Activated CD8-positive, alpha-beta T cell treated with anti-CD3 and anti-CD28 coated beads, Interleukin-2, amount 10 ng/mL, durations not matched to agents 7 days and 5 days (primary cell): Measurements from ENCODE around the gene STAP2. TPM values are rescaled to one million over a fixed set of nuclear protein-coding genes. Genes with fewer than 3 reads are reported as not detected.
A peak's percentile ranks its signal among the peaks of the same experiment; 100 is the strongest.

Experiments
- ATAC-seq: fragments of 150-1000 bp; cut with Tn5 transposase; one replicate; pipeline ENCODE4 v1.10.0; 2021; ENCODE audit warnings: moderate library complexity
- CTCF ChIA-PET: fragments of 350-600 bp; sonication (Branson Sonifier 250); formaldehyde crosslinking; loops from one replicate; lab custom pipeline; 2021; ENCODE audit warnings: antibody characterized with exemption; lab: Charles Lee
- POLR2A ChIA-PET: fragments of 350-600 bp; sonication (Branson Sonifier 250); formaldehyde crosslinking; loops from one replicate; lab custom pipeline; 2021; ENCODE audit warnings: antibody characterized with exemption; lab: Charles Lee
- DNase-seq: peaks from one replicate; pipeline ENCODE4 v3.0.0-alpha.2; 2020
- H3K27ac Mint-ChIP-seq: one replicate; pipeline ENCODE4 v1.8.0; 2021; ENCODE audit warnings: mild to moderate bottlenecking, mixed read lengths
- H3K27me3 Mint-ChIP-seq: one replicate; pipeline ENCODE4 v1.8.0; 2021; ENCODE audit warnings: low read depth, mixed read lengths
- H3K36me3 Mint-ChIP-seq: one replicate; pipeline ENCODE4 v1.8.0; 2021; ENCODE audit warnings: low read depth, mixed read lengths
- H3K4me1 Mint-ChIP-seq: one replicate; pipeline ENCODE4 v1.8.0; 2021; ENCODE audit warnings: low read depth, mixed read lengths
- H3K4me3 Mint-ChIP-seq: one replicate; pipeline ENCODE4 v1.8.0; 2021; ENCODE audit warnings: mild to moderate bottlenecking, mixed read lengths
- H3K9me3 Mint-ChIP-seq: one replicate; pipeline ENCODE4 v1.8.0; 2022; ENCODE audit warnings: mixed read lengths; ENCODE audit not compliant: insufficient read depth
- total RNA-seq, 2 experiments: library from RNA; stranded (reverse); gene quantifications; one replicate each; pipeline ENCODE4 v1.2.3, GENCODE V29; 2021

The STAP2 gene
- total RNA-seq, 2 experiments from 2014 or later = 14.3 to 16.5 TPM

DNA sequence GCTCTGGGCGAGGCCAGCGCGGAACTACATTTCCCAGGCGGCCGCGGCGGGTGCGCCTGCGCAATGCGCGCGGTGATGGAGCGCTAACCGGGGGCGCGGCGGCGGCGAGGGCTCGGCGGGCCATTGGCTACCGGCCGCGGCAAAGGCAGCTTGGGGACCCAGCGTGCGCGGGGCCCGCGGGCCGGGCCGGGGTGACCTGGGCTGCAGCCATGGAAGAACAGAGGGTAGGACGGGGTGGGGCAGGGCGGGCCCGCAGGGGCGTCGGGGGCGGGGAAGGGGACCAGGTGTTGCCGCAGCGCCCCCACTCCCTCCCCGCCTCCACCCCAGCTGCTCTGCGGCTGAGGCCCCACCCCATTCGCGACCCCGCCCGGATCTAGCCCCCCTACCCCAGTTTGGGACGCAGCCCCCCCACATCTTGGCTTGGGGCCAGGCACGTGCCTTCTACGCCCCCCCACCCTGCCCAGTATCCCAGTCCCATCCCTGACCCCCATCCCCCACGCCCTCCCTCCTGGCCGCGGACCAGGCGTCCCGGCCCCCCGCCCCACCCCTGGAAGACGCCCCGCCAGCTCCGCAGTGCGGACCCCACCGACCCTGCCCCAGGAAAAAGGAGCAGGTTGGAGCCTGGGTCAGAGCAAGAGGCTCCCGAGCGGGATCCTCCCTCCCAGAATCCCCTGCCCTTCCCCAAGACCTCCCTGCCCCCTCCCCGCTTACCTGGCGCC is 33.9 kb downstream of the STAP2 start, which contains the start of gene FSD1:
FSD1 (plus strand) TSS at position 61 of the 719 bp plus-strand sequence; CDS start at position 210, 149 bp downstream.
- ChIA-PET POLR2A (interaction anchor here (1.2 kb wide), 1 partner anchor 27 kb away, joined by 3 read pairs; no protein-coding TSS in a partner anchor), CTCF (interaction anchor here (0.9 to 1.6 kb wide), 2 partner anchors 38 to 48 kb away, joined by 3 to 4 read pairs; partner anchors contain the start of gene MPND)
- Mint-ChIP-seq H3K9me3 (no peaks in the 10 kb centered on the region), H3K4me3 (peak within 1 kb of the TSS; percentile 66), H3K4me1 (peaks cover 37% of the 10 kb centered on the region), H3K27ac (peak within 1 kb of the TSS; percentile 80), H3K27me3 (no peaks in the 10 kb centered on the region), H3K36me3 (peaks cover 5% of the 10 kb centered on the region)
- peak; percentile 87 for ATAC-seq
- DNase-seq = peak; percentile 86

DNA sequence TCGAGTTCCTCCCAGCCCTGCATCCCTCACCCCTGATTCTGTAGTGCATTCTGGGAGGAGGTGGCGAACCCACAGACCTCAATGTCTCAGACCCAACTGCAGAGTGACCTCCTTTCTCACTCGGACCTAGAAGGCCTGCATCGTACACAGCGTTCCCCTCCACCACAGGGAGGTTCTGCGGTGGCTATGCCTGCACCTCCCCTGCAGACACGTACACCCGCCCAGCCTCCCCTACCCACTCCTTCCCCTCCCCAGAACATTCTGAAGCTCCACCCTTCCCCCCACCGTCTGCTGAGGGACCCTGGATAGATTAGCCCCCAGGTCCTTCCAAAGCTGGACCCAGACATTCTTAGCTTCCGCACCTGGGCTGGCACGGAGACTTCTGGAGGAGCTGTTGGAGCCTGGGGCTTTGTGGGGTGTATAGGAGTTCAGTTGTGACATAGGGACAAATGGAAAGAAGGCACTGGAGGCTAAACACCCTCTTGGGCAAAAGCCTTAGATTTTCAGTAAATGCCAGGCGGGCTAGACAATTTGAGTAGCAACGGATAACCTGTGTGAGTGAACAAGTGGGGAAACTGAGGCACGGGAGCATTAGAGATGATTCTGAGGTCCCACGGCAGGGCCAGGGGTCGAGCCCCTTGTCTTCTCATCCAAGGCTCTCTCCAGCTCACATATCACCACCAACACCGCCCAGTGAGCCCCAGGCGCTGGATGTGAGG is 34.6 kb downstream of the STAP2 start:
- ATAC-seq (no peak), DNase-seq (peak; percentile 42)
- Mint-ChIP-seq H3K36me3 (peaks cover 3% of the 10 kb centered on the region), H3K9me3 (no peaks in the 10 kb centered on the region), H3K27me3 (no peaks in the 10 kb centered on the region), H3K4me1 (peaks cover 41% of the 10 kb centered on the region), H3K4me3 (peak overlapping the region; percentile 66), H3K27ac (peak overlapping the region; percentile 80)
- CTCF ChIA-PET = interaction anchor here (0.9 to 1.6 kb wide), 2 partner anchors 39 to 48 kb away, joined by 3 to 4 read pairs; partner anchors contain the start of gene MPND
- POLR2A ChIA-PET = interaction anchor here (0.5 to 1.2 kb wide), 2 partner anchors 26 to 37 kb away, joined by 3 read pairs; no protein-coding TSS in a partner anchor

GRCh38 chr19:4302243-4302640 is 36.4 kb downstream of the STAP2 start, which contains the start of gene TMIGD2:
TMIGD2 (minus strand) TSS chr19:4302389; CDS start chr19:4302385, 4 bp downstream.
- Mint-ChIP-seq H3K4me3 (peak within 1 kb of the TSS; percentile 84), H3K4me1 (peaks cover 53% of the 10 kb centered on the region), H3K27me3 (no peaks in the 10 kb centered on the region), H3K9me3 (no peaks in the 10 kb centered on the region), H3K27ac (peak within 1 kb of the TSS; percentile 82), H3K36me3 (peaks cover 3% of the 10 kb centered on the region)
- POLR2A ChIA-PET = interaction anchor here (0.7 to 1.7 kb wide), 3 partner anchors 40 to 70 kb away, joined by 3 to 4 read pairs (median 4); partner anchors contain the start of gene YJU2
- CTCF ChIA-PET = interaction anchor here (1.3 to 1.7 kb wide), 3 partner anchors 35 to 69 kb away, joined by 3 to 7 read pairs (median 6); partner anchors contain the start of gene MPND
- ATAC-seq (peak; percentile 6), DNase-seq (peak; percentile 51)

DNA sequence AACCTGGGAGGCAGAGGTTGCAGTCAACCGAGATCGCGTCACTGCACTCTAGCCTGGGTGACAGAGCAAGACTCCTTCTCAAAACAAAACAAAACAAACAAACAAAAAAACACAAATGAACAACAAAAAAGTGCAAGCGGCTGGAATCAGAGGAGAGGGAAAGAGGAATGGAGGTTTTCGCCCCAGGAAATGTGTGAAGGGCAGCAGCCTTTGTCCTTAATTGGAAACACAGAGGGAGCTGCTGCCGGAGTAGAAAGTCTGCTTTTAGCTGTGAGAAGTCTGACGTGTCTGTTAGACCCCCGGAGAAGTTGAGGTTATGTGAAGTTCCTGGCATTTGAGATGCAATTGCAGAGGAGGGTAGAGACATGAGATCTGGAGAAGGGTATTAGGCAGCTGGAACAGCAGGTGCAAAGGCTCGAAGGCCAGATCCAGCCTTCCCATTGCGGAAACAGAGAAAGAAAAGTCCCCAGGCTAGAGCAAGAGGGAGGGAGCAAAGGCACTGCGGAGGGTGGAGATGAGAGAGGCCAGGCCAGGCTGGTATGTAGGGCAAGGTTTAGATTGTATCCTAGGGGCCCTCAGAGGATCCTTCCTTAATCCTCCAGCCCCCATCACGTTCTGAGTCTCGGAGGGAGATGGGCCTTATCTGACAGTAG is 36.9 kb downstream of the STAP2 start:
- POLR2A ChIA-PET = interaction anchor here (0.6 to 1.7 kb wide), 4 partner anchors 41 to 105 kb away, joined by 3 to 4 read pairs (median 4); partner anchors contain the start of gene YJU2
- Mint-ChIP-seq H3K27me3 (no peaks in the 10 kb centered on the region), H3K4me3 (peak overlapping the region; percentile 84), H3K9me3 (no peaks in the 10 kb centered on the region), H3K4me1 (peaks cover 52% of the 10 kb centered on the region), H3K27ac (peak overlapping the region; percentile 82), H3K36me3 (peaks cover 1% of the 10 kb centered on the region)
- DNase-seq = peak; percentile 31
- peak; percentile 35 for ATAC-seq
- CTCF ChIA-PET = interaction anchor here (0.9 to 1.7 kb wide), 4 partner anchors 35 to 99 kb away, joined by 3 to 7 read pairs (median 4); partner anchors contain the start of genes MPND and SH3GL1

DNA sequence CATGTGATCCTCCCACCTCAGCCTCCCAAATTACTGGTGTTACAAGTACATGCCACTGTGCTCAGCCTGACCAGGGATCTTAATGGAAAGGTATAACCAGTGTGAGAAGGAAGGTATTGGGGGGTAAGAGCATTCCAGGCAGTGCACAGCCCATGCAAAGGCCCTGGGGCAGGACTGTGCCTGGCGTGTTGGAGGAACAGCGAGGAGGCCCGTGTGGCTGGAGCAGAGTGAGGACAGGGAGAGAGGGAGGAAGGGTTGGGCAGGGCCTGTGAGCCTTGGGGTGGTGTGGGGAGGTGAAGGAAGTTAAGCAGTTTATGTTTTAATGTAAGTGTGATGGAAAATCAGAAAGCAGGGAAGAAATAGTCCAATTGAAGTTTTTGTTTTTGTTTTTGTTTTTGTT is 38.0 kb downstream of the STAP2 start:
- Mint-ChIP-seq H3K27ac (peak overlapping the region; percentile 54), H3K27me3 (no peaks in the 10 kb centered on the region), H3K4me3 (peak overlapping the region; percentile 32), H3K9me3 (no peaks in the 10 kb centered on the region), H3K4me1 (peaks cover 50% of the 10 kb centered on the region), H3K36me3 (peaks cover 1% of the 10 kb centered on the region)
- DNase-seq (no peak), ATAC-seq (no peak)
- CTCF ChIA-PET = no interaction called here
- POLR2A ChIA-PET = no interaction called here

- H3K27ac Mint-ChIP-seq = peak overlapping the region; percentile 75
- peaks cover 1% of the 10 kb centered on the region for H3K36me3 Mint-ChIP-seq
- ChIA-PET CTCF (interaction anchor here (1.2 to 1.9 kb wide), 4 partner anchors 32 to 54 kb away, joined by 4 to 10 read pairs (median 4); partner anchors contain the start of gene STAP2), POLR2A (no interaction called here)
- no peaks in the 10 kb centered on the region for H3K9me3 Mint-ChIP-seq
- H3K4me1 Mint-ChIP-seq = peaks cover 42% of the 10 kb centered on the region
- ATAC-seq (no peak), DNase-seq (no peak)
- no peaks in the 10 kb centered on the region for H3K27me3 Mint-ChIP-seq
- no peak overlapping the region for H3K4me3 Mint-ChIP-seq
Observed at GRCh38 chr19:4298810-4299550, 39.6 kb downstream of the STAP2 start.

GRCh38 chr19:4297901-4298809 is 40.5 kb downstream of the STAP2 start:
- CTCF ChIA-PET = interaction anchor here (1.2 to 1.9 kb wide), 4 partner anchors 31 to 55 kb away, joined by 4 to 10 read pairs (median 4); partner anchors contain the start of gene STAP2
- Mint-ChIP-seq H3K36me3 (peaks cover 1% of the 10 kb centered on the region), H3K4me1 (peaks cover 37% of the 10 kb centered on the region), H3K27me3 (no peaks in the 10 kb centered on the region), H3K4me3 (no peak overlapping the region), H3K9me3 (no peaks in the 10 kb centered on the region), H3K27ac (peak overlapping the region; percentile 75)
- POLR2A ChIA-PET = no interaction called here
- ATAC-seq = peak; percentile 50
- peak; percentile 42 for DNase-seq

GRCh38 chr19:4295972-4296771 is 42.5 kb downstream of the STAP2 start:
- no peak overlapping the region for H3K4me3 Mint-ChIP-seq
- POLR2A ChIA-PET = interaction anchor here (0.6 kb wide), 1 partner anchor 49 kb away, joined by 3 read pairs; the partner anchor contains the start of gene YJU2
- CTCF ChIA-PET = interaction anchor here (2.0 kb wide), 1 partner anchor 29 kb away, joined by 9 read pairs; no protein-coding TSS in a partner anchor
- H3K4me1 Mint-ChIP-seq = peaks cover 21% of the 10 kb centered on the region
- peaks cover 1% of the 10 kb centered on the region for H3K36me3 Mint-ChIP-seq
- DNase-seq (no peak), ATAC-seq (no peak)
- H3K27me3 Mint-ChIP-seq = no peaks in the 10 kb centered on the region
- H3K9me3 Mint-ChIP-seq = no peaks in the 10 kb centered on the region
- H3K27ac Mint-ChIP-seq = no peak overlapping the region

DNA sequence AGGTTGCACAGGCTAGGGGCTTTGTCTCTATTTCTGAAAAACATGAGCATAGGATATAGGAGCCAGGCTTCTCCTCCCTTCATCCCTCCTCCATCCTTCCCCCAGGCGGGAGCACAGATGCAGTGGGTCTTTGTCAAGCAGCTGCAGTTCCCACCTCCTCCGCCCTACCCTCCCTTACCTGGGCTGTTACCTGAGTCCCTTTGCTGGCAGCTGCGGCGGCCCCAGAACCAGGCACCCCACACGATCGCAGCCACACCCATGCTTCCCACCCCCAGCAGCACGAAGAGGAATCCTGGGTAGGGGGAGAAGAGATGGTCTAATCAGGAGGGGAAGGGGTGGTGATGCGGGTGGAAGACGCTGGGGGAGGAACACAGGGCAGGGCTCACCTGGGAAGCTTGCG is 44.2 kb downstream of the STAP2 start:
- ChIA-PET CTCF (no interaction called here), POLR2A (interaction anchor here (1.2 kb wide), 1 partner anchor 47 kb away, joined by 3 read pairs; the partner anchor contains the start of gene YJU2)
- Mint-ChIP-seq H3K36me3 (peaks cover 3% of the 10 kb centered on the region), H3K9me3 (no peaks in the 10 kb centered on the region), H3K27ac (no peak overlapping the region), H3K4me3 (no peak overlapping the region), H3K4me1 (peaks cover 14% of the 10 kb centered on the region), H3K27me3 (no peaks in the 10 kb centered on the region)
- no peak for ATAC-seq
- no peak for DNase-seq
